Lower lobe of right lung (tissue), 2 donors: ENCODE data around the gene PGM2. TPM values are rescaled to one million over a fixed set of nuclear protein-coding genes. Genes with fewer than 3 reads are reported as not detected.

Source experiments
- ATAC-seq, 2 donors: fragments of 200-7000 bp; cut with Tn5 transposase; one replicate each; pipeline ENCODE4 v1.9.1; 2020 to 2022; ENCODE audit warnings: mild to moderate bottlenecking in 2 of 2, moderate library complexity in 2 of 2
- DNase-seq: peaks from one replicate; pipeline ENCODE4 v3.0.0-alpha.2; 2020
- H3K27ac ChIP-seq: fragments of 200-600 bp; one replicate; pipeline ENCODE4 v1.8.0; 2022
- H3K27me3 ChIP-seq: fragments of 200-600 bp; one replicate; pipeline ENCODE4 v1.8.0; 2022; ENCODE audit warnings: low read depth
- H3K36me3 ChIP-seq: fragments of 200-600 bp; one replicate; pipeline ENCODE4 v1.8.0; 2022; ENCODE audit warnings: mild to moderate bottlenecking
- H3K4me1 ChIP-seq: fragments of 200-600 bp; one replicate; pipeline ENCODE4 v1.8.0; 2022
- H3K4me3 ChIP-seq: fragments of 200-600 bp; one replicate; pipeline ENCODE4 v1.8.0; 2022; ENCODE audit warnings: mild to moderate bottlenecking
- H3K9me3 ChIP-seq: fragments of 200-600 bp; one replicate; pipeline ENCODE4 v1.8.0; 2022
- CTCF ChIP-seq: fragments of 200-600 bp; IDR thresholded peaks from one replicate; pipeline ENCODE4 v1.8.0; 2022; ENCODE audit warnings: antibody characterized with exemption, mild to moderate bottlenecking
- intact Hi-C: fragments of 100-400 bp; cut with DNase I; formaldehyde crosslinking; loops from one replicate; pipeline ENCODE4 v1.11.0; 2022
- total RNA-seq: library from RNA; stranded (reverse); fragmentation: NEBNext Ultra II Directional; extraction: Animal tissue kit (Norgen Biotek cat#: 25700); gene quantifications from one replicate; pipeline ENCODE4 v1.2.1, GENCODE V29; 2021
- donor health status: DM: no; HTN: yes; CAD: no; lungs with severe emphysema.

The PGM2 gene
- total RNA-seq, 1 donor from 2014 or later: 28.7 TPM

GRCh38 chr4:37788819-37789218 is 37.7 kb upstream of the PGM2 start:
- Histone ChIP-seq H3K4me3 (no peak overlapping the region), H3K9me3 (no peaks in the 10 kb centered on the region), H3K27me3 (no peaks in the 10 kb centered on the region), H3K36me3 (no peaks in the 10 kb centered on the region), H3K27ac (no peak overlapping the region), H3K4me1 (no peaks in the 10 kb centered on the region)
- TF ChIP-seq CTCF: no peak
- intact Hi-C loops: no loop called here
- no peak for ATAC-seq
- no peak for DNase-seq

- ATAC-seq: no peak
- H3K9me3 ChIP-seq: no peaks in the 10 kb centered on the region
- H3K27ac ChIP-seq: no peak overlapping the region
- intact Hi-C loops: loop anchor here (5.0 kb wide), 1 partner anchor 190 kb away; no protein-coding TSS in a partner anchor
- no peaks in the 10 kb centered on the region for H3K36me3 ChIP-seq
- H3K4me3 ChIP-seq: no peak overlapping the region
- no peaks in the 10 kb centered on the region for H3K27me3 ChIP-seq
- no peak for DNase-seq
- TF ChIP-seq CTCF: no peak
- H3K4me1 ChIP-seq: no peaks in the 10 kb centered on the region
Measured at GRCh38 chr4:37792241-37792640, 34.2 kb upstream of the PGM2 start.

- intact Hi-C loops: loop anchor here (5.0 kb wide), 1 partner anchor 191 kb away; no protein-coding TSS in a partner anchor
- no peaks in the 10 kb centered on the region for H3K4me1 ChIP-seq
- peak; percentile 50 for TF ChIP-seq CTCF
- ATAC-seq: peak; percentile 70 to 82
- no peaks in the 10 kb centered on the region for H3K9me3 ChIP-seq
- no peaks in the 10 kb centered on the region for H3K27me3 ChIP-seq
- no peaks in the 10 kb centered on the region for H3K36me3 ChIP-seq
- no peak overlapping the region for H3K27ac ChIP-seq
- no peak overlapping the region for H3K4me3 ChIP-seq
- no peak for DNase-seq
Measured at GRCh38 chr4:37793562-37793961, 32.9 kb upstream of the PGM2 start.

- TF ChIP-seq CTCF: no peak
- Histone ChIP-seq H3K9me3 (no peaks in the 10 kb centered on the region), H3K36me3 (no peaks in the 10 kb centered on the region), H3K4me1 (no peaks in the 10 kb centered on the region), H3K27me3 (no peaks in the 10 kb centered on the region), H3K27ac (no peak overlapping the region), H3K4me3 (no peak overlapping the region)
- intact Hi-C loops: loop anchor here (5.0 kb wide), 1 partner anchor 192 kb away; no protein-coding TSS in a partner anchor
- ATAC-seq (no peak), DNase-seq (no peak)
Measured at GRCh38 chr4:37794056-37794455, 32.4 kb upstream of the PGM2 start.

- no peaks in the 10 kb centered on the region for H3K36me3 ChIP-seq
- no peaks in the 10 kb centered on the region for H3K9me3 ChIP-seq
- intact Hi-C loops: no loop called here
- H3K4me1 ChIP-seq: no peaks in the 10 kb centered on the region
- DNase-seq (no peak), ATAC-seq (no peak)
- H3K27ac ChIP-seq: no peak overlapping the region
- no peaks in the 10 kb centered on the region for H3K27me3 ChIP-seq
- no peak for TF ChIP-seq CTCF
- H3K4me3 ChIP-seq: no peak overlapping the region
Measured at GRCh38 chr4:37795581-37796195, 30.8 kb upstream of the PGM2 start.
